LNCaP clone FGC (cell line): ENCODE measurements around the gene COL23A1.
A peak's percentile ranks its signal among the peaks of the same experiment; 100 is the strongest.
"Not testable (repeated sequence)": the region's sequence is repeated elsewhere in the genome, so short reads cannot be mapped to it uniquely, and the experiment has no call there.

Source experiments
- DNase-seq: peaks from one replicate; pipeline ENCODE4 v3.0.0-alpha.2; 2011; ENCODE audit warnings: low read depth
- H3K4me3 ChIP-seq: 2 replicates; pipeline ENCODE4 v1.5.1; 2011; ENCODE audit warnings: mild to moderate bottlenecking, low read depth, low read length, control low read depth
- CTCF ChIP-seq: IDR thresholded peaks from 2 replicates; pipeline ENCODE4 v1.5.1; 2012; ENCODE audit warnings: mild to moderate bottlenecking; ENCODE audit not compliant: control insufficient read depth, insufficient read depth; ENCODE audit errors: extremely low read depth

The COL23A1 gene

GRCh38 chr5:178376921-178377582, 213.1 kb downstream of the COL23A1 start:
- no peak for DNase-seq
- no peak for TF ChIP-seq CTCF
- no peak overlapping the region for H3K4me3 ChIP-seq

DNA sequence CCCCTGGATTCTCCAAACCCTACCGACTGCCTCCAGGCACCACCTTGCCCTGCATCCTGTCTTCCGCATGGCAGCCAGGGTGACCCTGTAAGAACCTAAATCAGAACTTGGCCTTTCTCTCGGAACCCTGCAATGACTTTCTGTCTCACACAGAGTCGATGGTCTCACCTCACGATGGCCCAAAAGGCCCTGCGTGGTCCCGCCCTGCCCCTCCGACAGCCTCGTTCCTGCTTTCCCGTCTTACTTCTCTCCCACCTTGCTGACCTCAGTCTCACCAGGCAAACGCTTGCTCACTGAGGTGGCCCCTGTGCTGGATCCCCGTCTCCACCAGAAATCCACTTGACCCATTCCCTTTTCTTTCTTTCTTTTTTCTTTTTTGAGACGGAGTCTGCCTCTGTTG, 214.8 kb downstream of the COL23A1 start:
- no peak for TF ChIP-seq CTCF
- no peak overlapping the region for H3K4me3 ChIP-seq
- DNase-seq: no peak

- no peak for DNase-seq
Observed at GRCh38 chr5:178373711-178374110, 216.5 kb downstream of the COL23A1 start.

GRCh38 chr5:178372142-178372571, 218.0 kb downstream of the COL23A1 start:
- no peak for TF ChIP-seq CTCF
- H3K4me3 ChIP-seq: 0 out of 2 replicates have a peak overlapping the region, but pooled peaks have one; percentile 10
- DNase-seq: peak; percentile 54

More at GRCh38 chr5:178373711-178374110, 216.5 kb downstream of the COL23A1 start:
- TF ChIP-seq CTCF: no peak
- H3K4me3 ChIP-seq: no peak overlapping the region

GRCh38 chr5:178371362-178372111, 218.7 kb downstream of the COL23A1 start:
- TF ChIP-seq CTCF: no peak
- H3K4me3 ChIP-seq: no peak overlapping the region
- DNase-seq: no peak

DNA sequence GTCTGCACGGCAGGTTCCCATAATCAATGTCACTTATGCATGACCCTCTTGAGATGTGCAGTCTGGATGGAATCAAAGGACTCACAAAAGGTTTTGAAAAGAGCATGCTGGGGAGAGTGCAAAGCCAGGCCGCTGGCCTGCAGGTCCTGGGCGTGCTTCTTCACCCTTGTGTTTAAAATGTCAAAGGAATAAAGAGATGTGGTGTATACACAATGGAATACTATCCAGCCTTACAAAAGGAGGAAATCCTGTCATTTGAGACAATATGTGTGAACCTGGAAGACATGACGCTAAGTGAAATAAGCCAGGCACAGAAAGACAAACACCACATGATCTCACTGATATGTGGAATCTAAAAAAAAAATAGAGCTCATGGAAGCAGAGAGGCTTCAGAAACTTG, 220.1 kb downstream of the COL23A1 start:
- TF ChIP-seq CTCF: no peak
- no peak overlapping the region for H3K4me3 ChIP-seq
- DNase-seq: no peak

DNA sequence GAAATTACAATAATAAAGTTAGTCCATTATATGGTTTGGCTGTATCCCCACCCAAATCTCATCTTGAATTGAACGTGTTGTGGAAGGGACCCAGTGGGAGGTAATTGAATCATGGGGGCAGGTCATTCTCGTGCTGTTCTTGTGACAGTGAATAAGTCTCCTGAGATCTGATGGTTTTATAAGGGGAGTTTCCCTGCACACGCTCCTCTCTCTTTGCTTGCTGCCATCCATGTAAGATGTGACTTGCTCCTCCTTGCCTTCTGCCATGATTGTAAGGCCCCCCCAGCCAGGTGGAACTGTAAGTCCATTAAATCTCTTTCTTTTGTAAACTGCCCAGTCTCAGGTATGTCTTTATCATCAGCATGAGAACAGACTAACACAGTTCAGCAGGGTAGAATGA, 220.7 kb downstream of the COL23A1 start:
- not testable (repeated sequence) for H3K4me3 ChIP-seq, DNase-seq
